ELR (cell line): Measurements from ENCODE around the gene SNX30.
"Not testable (repeated sequence)": the region's sequence is repeated elsewhere in the genome, so short reads cannot be mapped to it uniquely, and the experiment has no call there.

ENCODE experiments used
- DNase-seq: peaks from one replicate; pipeline ENCODE4 v3.0.0-alpha.2; 2015; ENCODE audit warnings: low read depth

SNX30 gene, protein sequence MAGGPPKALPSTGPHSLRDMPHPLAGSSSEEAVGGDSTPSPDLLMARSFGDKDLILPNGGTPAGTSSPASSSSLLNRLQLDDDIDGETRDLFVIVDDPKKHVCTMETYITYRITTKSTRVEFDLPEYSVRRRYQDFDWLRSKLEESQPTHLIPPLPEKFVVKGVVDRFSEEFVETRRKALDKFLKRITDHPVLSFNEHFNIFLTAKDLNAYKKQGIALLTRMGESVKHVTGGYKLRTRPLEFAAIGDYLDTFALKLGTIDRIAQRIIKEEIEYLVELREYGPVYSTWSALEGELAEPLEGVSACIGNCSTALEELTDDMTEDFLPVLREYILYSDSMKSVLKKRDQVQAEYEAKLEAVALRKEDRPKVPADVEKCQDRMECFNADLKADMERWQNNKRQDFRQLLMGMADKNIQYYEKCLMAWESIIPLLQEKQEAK

DNA sequence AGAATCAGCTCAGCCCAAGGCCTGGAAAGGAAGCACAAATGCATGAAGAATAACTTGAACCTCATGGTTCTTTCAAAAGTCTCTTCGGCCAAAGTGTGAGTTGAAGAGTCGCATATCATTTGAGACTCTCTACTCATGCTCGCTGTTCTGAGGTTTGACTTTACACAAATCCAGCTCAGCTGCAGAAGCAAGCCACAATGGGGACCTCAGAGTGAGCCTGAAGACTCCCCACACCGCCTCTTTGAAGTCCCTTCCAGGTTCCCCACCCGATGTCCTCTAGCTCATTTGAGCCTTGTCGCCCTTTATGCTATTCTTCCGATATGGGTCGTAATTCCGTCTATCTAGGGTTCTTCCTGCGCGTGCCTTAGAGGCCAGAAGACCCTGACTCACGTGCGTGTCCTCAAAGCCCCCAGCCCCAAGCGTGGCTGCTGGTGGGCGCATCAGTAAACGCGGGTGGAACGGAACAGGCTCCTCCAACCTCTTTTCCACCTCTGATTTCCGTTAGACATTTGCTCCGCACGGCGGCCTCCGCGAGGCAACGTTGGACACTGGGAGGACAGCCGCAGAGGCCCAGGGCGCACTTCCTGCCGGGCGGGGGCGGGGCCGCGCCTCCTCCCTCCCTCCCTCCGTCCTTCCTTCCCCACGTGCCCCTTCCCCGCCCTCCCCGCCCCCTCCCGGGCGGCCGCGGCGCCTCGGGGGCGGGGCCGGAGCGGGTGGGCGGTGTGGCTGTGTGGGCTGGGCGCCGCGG lies at the start of gene SNX30:
SNX30 (plus strand) TSS at position 745 of the 748 bp plus-strand sequence. CDS start 242 bp downstream, outside the sequence.
- peak; percentile 91 for DNase-seq

DNA sequence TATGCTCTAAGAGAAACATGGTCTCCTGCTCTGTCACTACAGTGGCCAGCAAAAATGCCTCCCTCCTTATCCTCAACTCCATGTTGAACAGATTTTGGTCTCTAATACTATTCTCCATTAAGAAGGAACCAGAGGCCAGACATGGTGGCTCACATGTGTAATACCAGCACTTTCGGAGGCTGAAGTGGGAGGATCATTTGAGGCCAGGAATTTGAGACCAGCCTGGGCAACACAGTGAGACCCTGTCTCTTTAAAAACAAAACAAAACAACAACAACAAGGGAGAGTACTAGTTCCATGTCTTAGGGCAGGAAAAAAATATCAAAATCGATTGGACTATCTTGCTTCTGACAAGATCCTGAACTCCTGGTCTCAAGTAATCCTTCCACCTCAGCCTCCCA lies 47.3 kb upstream of the SNX30 start:
- no peak for DNase-seq

- peak; percentile 45 for DNase-seq
Observed at GRCh38 chr9:112705768-112706427, 44.7 kb upstream of the SNX30 start.

- peak; percentile 64 for DNase-seq
Observed at GRCh38 chr9:112711050-112711689, 39.4 kb upstream of the SNX30 start.

GRCh38 chr9:112712678-112713077 lies 37.9 kb upstream of the SNX30 start:
- no peak for DNase-seq

GRCh38 chr9:112717661-112718331 lies 32.8 kb upstream of the SNX30 start, which contains the start of gene INIP:
TSS of gene INIP (minus strand) at chr9:112718117. CDS start at chr9:112716485, 1,632 bp downstream.
- peak; percentile 98 for DNase-seq

- peak; percentile 9 for DNase-seq
Observed at GRCh38 chr9:112719241-112719691, 31.3 kb upstream of the SNX30 start.

- DNase-seq, result peak; percentile 22
Observed at GRCh38 chr9:112719696-112720095, 30.9 kb upstream of the SNX30 start.

DNA sequence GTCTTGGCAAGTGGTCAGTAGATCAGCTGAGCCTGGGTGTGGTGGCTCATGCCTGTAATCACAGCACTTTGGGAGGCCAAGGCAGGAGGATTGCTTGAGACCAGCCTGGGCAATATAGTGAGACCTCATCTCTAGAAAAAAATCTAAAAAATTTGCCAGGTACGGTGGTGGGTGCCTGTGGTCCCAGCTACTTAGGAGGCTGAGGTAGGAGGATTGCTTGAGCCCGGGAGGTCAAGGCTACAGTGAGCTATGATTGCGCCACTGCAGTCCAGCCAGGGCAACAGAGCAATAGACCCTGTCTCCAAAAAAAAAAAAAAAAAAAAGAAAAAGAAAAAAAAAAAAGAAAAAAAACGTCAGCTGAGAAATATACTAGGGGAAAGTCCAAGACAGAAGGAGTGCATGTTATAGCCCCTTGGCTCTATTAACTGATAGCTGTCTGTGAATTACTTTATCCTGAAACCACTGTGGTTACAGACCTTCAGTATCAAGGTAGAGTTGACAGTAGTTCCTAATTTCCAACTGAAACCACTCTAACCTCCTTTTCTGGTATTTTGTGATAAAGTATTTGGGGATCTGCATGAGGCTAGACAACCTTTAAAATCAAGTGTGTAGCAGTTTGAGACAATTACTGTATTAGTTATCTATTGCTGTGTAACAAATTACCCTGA lies 30.3 kb upstream of the SNX30 start:
- DNase-seq, result no peak

DNA sequence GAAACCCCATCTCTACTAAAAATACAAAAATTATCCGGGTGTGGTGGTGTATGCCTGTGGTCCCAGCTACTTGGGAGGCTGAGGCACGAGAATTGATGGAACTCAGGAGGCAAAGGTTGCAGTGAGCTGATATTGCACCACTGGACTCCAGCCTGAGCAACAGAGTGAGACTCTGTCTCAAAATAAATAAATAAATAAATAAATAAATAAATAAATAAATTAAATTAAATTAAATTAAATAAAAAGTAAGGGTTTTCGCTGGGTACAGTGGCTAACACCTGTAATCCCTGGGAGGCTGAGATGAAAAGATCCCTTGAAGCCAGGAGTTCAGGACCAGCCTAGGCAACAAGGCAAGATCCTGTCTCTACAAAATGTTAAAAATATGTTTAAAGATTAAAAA lies 27.8 kb upstream of the SNX30 start:
- not testable (repeated sequence) for DNase-seq

- DNase-seq, result no peak
Observed at GRCh38 chr9:112725961-112726360, 24.6 kb upstream of the SNX30 start.

- no peak for DNase-seq
Observed at GRCh38 chr9:112726428-112726827, 24.1 kb upstream of the SNX30 start.

- no peak for DNase-seq
Observed at GRCh38 chr9:112728401-112728800, 22.2 kb upstream of the SNX30 start.

DNA sequence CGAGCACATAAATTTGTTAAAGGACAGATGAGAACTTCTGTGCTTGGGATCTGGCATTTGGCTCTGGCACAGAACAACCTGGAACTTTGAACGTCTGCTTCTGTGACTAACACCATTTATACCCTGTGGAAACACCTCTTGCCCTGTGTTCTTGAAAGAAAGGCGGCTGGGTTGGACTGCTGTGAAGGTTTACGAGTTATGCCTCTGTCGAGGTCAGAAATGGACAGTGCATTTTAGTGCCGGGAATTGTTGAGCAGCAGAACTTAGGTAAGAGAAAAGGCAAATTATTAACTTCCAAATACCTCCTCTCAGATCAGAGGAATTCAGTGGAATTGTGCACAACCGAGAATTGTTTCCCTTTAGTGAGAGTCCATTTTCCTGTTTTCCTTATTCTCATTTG lies 18.6 kb upstream of the SNX30 start:
- DNase-seq, result no peak

DNA sequence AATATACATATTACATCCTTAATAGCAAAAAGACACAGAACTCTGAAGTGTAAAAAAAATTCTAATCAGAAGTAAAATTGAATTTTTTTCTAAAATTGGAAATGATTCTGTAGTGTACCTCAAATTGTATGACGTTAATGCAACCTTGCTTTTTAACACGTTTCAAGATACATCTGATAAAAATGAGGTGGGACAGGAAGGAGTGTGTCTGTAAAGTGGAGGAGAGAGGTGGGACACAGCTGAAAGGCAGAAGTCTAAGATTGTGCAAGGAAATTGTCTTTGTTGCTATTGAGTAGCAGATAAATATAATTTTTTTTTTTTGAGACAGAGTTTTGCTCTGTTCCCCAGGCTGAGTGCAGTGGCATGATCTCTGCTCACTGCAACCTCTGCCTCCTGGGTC lies 15.7 kb upstream of the SNX30 start:
- DNase-seq, result no peak

GRCh38 chr9:112743216-112743836 lies 7.2 kb upstream of the SNX30 start:
- no peak for DNase-seq

- DNase-seq, result no peak
Observed at GRCh38 chr9:112744177-112744576, 6.4 kb upstream of the SNX30 start.

GRCh38 chr9:112747094-112747493 lies 3.5 kb upstream of the SNX30 start:
- DNase-seq, result no peak

GRCh38 chr9:112750764-112751055 lies 150 bp downstream of the SNX30 start:
- DNase-seq, result no peak

GRCh38 chr9:112751056-112751795 lies 666 bp downstream of the SNX30 start:
- peak; percentile 89 for DNase-seq
